Hepatocyte (in vitro differentiated cells): ENCODE results near the gene ZNF860. TPM values are rescaled to one million over a fixed set of nuclear protein-coding genes. Genes with fewer than 3 reads are reported as not detected.

Source experiments
- DNase-seq: peaks from one replicate; pipeline ENCODE4 v3.0.0-alpha.2; 2016; ENCODE audit warnings: low spot score
- H2AFZ ChIP-seq: fragments of 200-600 bp; sonication (generic); 2 replicates; pipeline ENCODE4 v1.6.0; 2016; ENCODE audit warnings: antibody characterized with exemption, mild to moderate bottlenecking
- H3K27ac ChIP-seq: fragments of 200-600 bp; sonication (generic); 2 replicates; pipeline ENCODE4 v1.5.1; 2016; ENCODE audit warnings: mild to moderate bottlenecking
- H3K27me3 ChIP-seq: fragments of 200-600 bp; sonication (generic); 2 replicates; pipeline ENCODE4 v1.6.1; 2016
- H3K36me3 ChIP-seq: fragments of 200-600 bp; sonication (generic); replicated peaks from 2 replicates; pipeline ENCODE4 v1.5.1; 2016; ENCODE audit warnings: low read depth; ENCODE audit not compliant: insufficient read depth
- H3K4me1 ChIP-seq: fragments of 200-600 bp; sonication (generic); 2 replicates; pipeline ENCODE4 v1.5.1; 2016; ENCODE audit warnings: mild to moderate bottlenecking, moderate library complexity; ENCODE audit not compliant: insufficient read depth
- H3K4me2 ChIP-seq: fragments of 200-600 bp; sonication (generic); 2 replicates; pipeline ENCODE4 v1.6.0; 2016
- H3K4me3 ChIP-seq: fragments of 200-600 bp; sonication (generic); 2 replicates; pipeline ENCODE4 v1.5.1; 2016; ENCODE audit warnings: mild to moderate bottlenecking
- H3K79me2 ChIP-seq: fragments of 200-600 bp; sonication (generic); 2 replicates; pipeline ENCODE4 v1.6.0; 2017; ENCODE audit warnings: mild to moderate bottlenecking
- H3K9me2 ChIP-seq: fragments of 200-600 bp; sonication (generic); replicated peaks from 2 replicates; pipeline ENCODE4 v1.6.0; 2017; ENCODE audit warnings: mild to moderate bottlenecking; ENCODE audit not compliant: insufficient read depth
- H3K9me3 ChIP-seq: fragments of 200-600 bp; sonication (generic); 2 replicates; pipeline ENCODE4 v1.5.1; 2016; ENCODE audit warnings: low read depth, mild to moderate bottlenecking
- H4K20me1 ChIP-seq: fragments of 200-600 bp; sonication (generic); 2 replicates; pipeline ENCODE4 v1.6.0; 2016; ENCODE audit warnings: mild to moderate bottlenecking; ENCODE audit not compliant: insufficient read depth, poor library complexity, severe bottlenecking
- CTCF ChIP-seq: fragments of 200-600 bp; sonication (generic); IDR thresholded peaks from 2 replicates; pipeline ENCODE4 v1.5.1; 2016; ENCODE audit warnings: antibody characterized with exemption, mild to moderate bottlenecking; ENCODE audit not compliant: poor library complexity
- EZH2 ChIP-seq: fragments of 200-600 bp; sonication (generic); IDR thresholded peaks from 2 replicates; pipeline ENCODE4 v1.6.1; 2016; ENCODE audit warnings: antibody characterized with exemption, mild to moderate bottlenecking, borderline replicate concordance
- EZH2phosphoT487 ChIP-seq: fragments of 200-600 bp; sonication (generic); IDR thresholded peaks from one replicate; pipeline ENCODE4 v1.6.1; 2018; ENCODE audit warnings: antibody characterized with exemption, mild to moderate bottlenecking, low read depth, moderate library complexity; ENCODE audit not compliant: unreplicated experiment, severe bottlenecking
- WGBS: methylation state at CpG from one replicate; pipeline ENCODE4 v1.1.6; 2016; ENCODE audit warnings: low lambda C conversion rate; ENCODE audit errors: missing lambda C conversion rate; 5-methylcytosine and 5-hydroxymethylcytosine counted together
- polyA plus RNA-seq: library from polyadenylated mRNA; unstranded; fragments of >200 nt; fragmentation: Nextera tagmentation; extraction: Ambion mirVana; gene quantifications from 2 replicates; pipeline ENCODE4 v1.2.1, GENCODE V29; 2016
- total RNA-seq: library from RNA; depleted of rRNA; stranded (reverse); fragments of >200 nt; gene quantifications from 2 replicates; pipeline ENCODE4 v1.2.3, GENCODE V29; 2014

ZNF860 gene
- total and polyA plus RNA-seq, 2 experiments from 2014 or later = 0.80 to 1.3 TPM

DNA sequence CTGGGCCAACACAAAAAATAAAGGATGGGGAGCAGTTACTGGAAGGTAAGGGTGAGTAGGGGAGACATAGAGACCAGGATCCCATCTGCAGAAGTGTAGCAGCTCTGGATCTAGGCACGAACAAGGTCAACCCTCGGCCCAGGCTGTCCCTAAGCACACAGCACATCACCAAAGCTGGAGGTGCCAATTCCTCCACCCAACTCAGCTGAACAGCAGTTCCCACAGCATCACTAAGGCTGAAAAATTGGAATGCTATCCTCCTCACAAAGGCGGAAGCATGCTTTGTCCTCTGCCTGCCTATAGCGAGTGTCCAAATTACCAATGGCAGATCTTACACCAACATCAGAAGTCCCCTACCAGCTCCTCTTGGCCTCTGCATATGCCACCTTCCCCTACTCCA is 34.4 kb upstream of the ZNF860 start:
- 97% methylated on average over 4 of the region's 4 CpGs for WGBS
- Histone ChIP-seq H3K9me2 (no peaks in the 10 kb centered on the region), H3K4me2 (peak overlapping the region; percentile 10), H2AFZ (no peak overlapping the region), H3K79me2 (peaks cover 80% of the 10 kb centered on the region), H3K4me1 (peaks cover 4% of the 10 kb centered on the region), H3K4me3 (no peak overlapping the region), H3K36me3 (no peaks in the 10 kb centered on the region), H3K27me3 (no peaks in the 10 kb centered on the region), H4K20me1 (no peaks in the 10 kb centered on the region), H3K27ac (peak overlapping the region; percentile 67), H3K9me3 (no peaks in the 10 kb centered on the region)
- TF ChIP-seq EZH2 (no peak), EZH2phosphoT487 (no peak), CTCF (no peak)
- DNase-seq = no peak

- no peak overlapping the region for H3K4me3 ChIP-seq
- H3K79me2 ChIP-seq = peaks cover 82% of the 10 kb centered on the region
- peak; percentile 48 for DNase-seq
- no peaks in the 10 kb centered on the region for H3K9me3 ChIP-seq
- peaks cover 4% of the 10 kb centered on the region for H3K4me1 ChIP-seq
- WGBS = 50% methylated on average over 6 of the region's 6 CpGs
- no peaks in the 10 kb centered on the region for H3K27me3 ChIP-seq
- H3K27ac ChIP-seq = peak overlapping the region; percentile 67
- H3K4me2 ChIP-seq = peak overlapping the region; percentile 10
- H3K36me3 ChIP-seq = no peaks in the 10 kb centered on the region
- no peak overlapping the region for H2AFZ ChIP-seq
- no peaks in the 10 kb centered on the region for H3K9me2 ChIP-seq
- no peaks in the 10 kb centered on the region for H4K20me1 ChIP-seq
- no peak for TF ChIP-seq EZH2
Observed at GRCh38 chr3:31947671-31948091, 33.9 kb upstream of the ZNF860 start.

- H3K79me2 ChIP-seq = peaks cover 79% of the 10 kb centered on the region
- WGBS = 51% methylated on average over 6 of the region's 6 CpGs
- no peaks in the 10 kb centered on the region for H3K9me3 ChIP-seq
- H3K27me3 ChIP-seq = no peaks in the 10 kb centered on the region
- H2AFZ ChIP-seq = no peak overlapping the region
- no peak for TF ChIP-seq EZH2
- TF ChIP-seq EZH2phosphoT487 = no peak
- no peak for TF ChIP-seq CTCF
- H3K4me3 ChIP-seq = no peak overlapping the region
- peaks cover 4% of the 10 kb centered on the region for H3K4me1 ChIP-seq
- no peak for DNase-seq
- H3K4me2 ChIP-seq = peak overlapping the region; percentile 10
- H3K36me3 ChIP-seq = no peaks in the 10 kb centered on the region
- H3K9me2 ChIP-seq = no peaks in the 10 kb centered on the region
- peak overlapping the region; percentile 67 for H3K27ac ChIP-seq
- no peaks in the 10 kb centered on the region for H4K20me1 ChIP-seq
Observed at GRCh38 chr3:31948280-31948679, 33.3 kb upstream of the ZNF860 start.

- Histone ChIP-seq H3K4me2 (no peak overlapping the region), H3K9me2 (no peaks in the 10 kb centered on the region), H3K27me3 (no peaks in the 10 kb centered on the region), H3K27ac (no peak overlapping the region), H4K20me1 (no peaks in the 10 kb centered on the region), H3K79me2 (peaks cover 88% of the 10 kb centered on the region), H3K4me3 (no peak overlapping the region), H3K36me3 (no peaks in the 10 kb centered on the region), H3K9me3 (no peaks in the 10 kb centered on the region), H3K4me1 (peaks cover 3% of the 10 kb centered on the region), H2AFZ (no peak overlapping the region)
- no peak for DNase-seq
- TF ChIP-seq CTCF = no peak
- no peak for TF ChIP-seq EZH2
- TF ChIP-seq EZH2phosphoT487 = no peak
- 99% methylated on average over 4 of the region's 4 CpGs for WGBS
Observed at GRCh38 chr3:31952205-31952604, 29.3 kb upstream of the ZNF860 start.
